Measurements from ENCODE around the gene TPRG1.

GRCh38 chr3:189269365-189269764, 97.6 kb downstream of the TPRG1 start:
- TF ChIP-seq CTCF (conservative IDR thresholded peaks at IDR 0.05) = no peak
- TF ChIP-seq ZFX (IDR thresholded peaks at IDR 0.05) = no peak
